Activated B cell treated with CpG ODN at 0.5 μM for 24 hours (primary cell): ENCODE measurements around the gene GRHPR. TPM values are rescaled to one million over a fixed set of nuclear protein-coding genes. Genes with fewer than 3 reads are reported as not detected.

Source experiments
- ATAC-seq: fragments of 200-7000 bp; cut with Tn5 transposase; one replicate; pipeline ENCODE4 v1.10.0; 2021; ENCODE audit warnings: low read depth, mild to moderate bottlenecking, moderate library complexity
- CTCF ChIA-PET: fragments of 350-600 bp; sonication (Branson Sonifier 250); formaldehyde crosslinking; loops from one replicate; lab custom pipeline; 2021; ENCODE audit warnings: antibody characterized with exemption; lab: Charles Lee
- POLR2A ChIA-PET: fragments of 350-600 bp; sonication (Branson Sonifier 250); formaldehyde crosslinking; loops from one replicate; lab custom pipeline; 2021; ENCODE audit warnings: antibody characterized with exemption; lab: Charles Lee
- DNase-seq: peaks from one replicate; pipeline ENCODE4 v3.0.0; 2022
- H3K27ac Mint-ChIP-seq: one replicate; pipeline ENCODE4 v1.8.0; 2020; ENCODE audit warnings: mixed read lengths
- H3K27me3 Mint-ChIP-seq: one replicate; pipeline ENCODE4 v1.8.0; 2021; ENCODE audit warnings: mixed read lengths
- H3K36me3 Mint-ChIP-seq: one replicate; pipeline ENCODE4 v1.8.0; 2021; ENCODE audit warnings: low read depth, mixed read lengths
- H3K4me1 Mint-ChIP-seq: one replicate; pipeline ENCODE4 v1.8.0; 2021; ENCODE audit warnings: mixed read lengths
- H3K4me3 Mint-ChIP-seq: one replicate; pipeline ENCODE4 v1.8.0; 2020; ENCODE audit warnings: mild to moderate bottlenecking, mixed read lengths
- H3K9me3 Mint-ChIP-seq: one replicate; pipeline ENCODE4 v1.8.0; 2020; ENCODE audit warnings: mixed read lengths
- intact Hi-C: fragments of 100-400 bp; cut with micrococcal nuclease; formaldehyde crosslinking; loops from one replicate; pipeline ENCODE4 v1.15.1; 2024
- total RNA-seq: library from RNA; stranded (reverse); gene quantifications from 2 replicates; pipeline ENCODE4 v1.2.3, GENCODE V29; 2022
- TF ChIP-seq, protein P1 (sequence below): fragments of 200-600 bp; IDR thresholded peaks from one replicate; pipeline ENCODE4 v1.8.0; 2022; ENCODE audit warnings: antibody characterized with exemption, mild to moderate bottlenecking

GRHPR gene
- total RNA-seq, 1 donor from 2014 or later, result 315 TPM

DNA sequence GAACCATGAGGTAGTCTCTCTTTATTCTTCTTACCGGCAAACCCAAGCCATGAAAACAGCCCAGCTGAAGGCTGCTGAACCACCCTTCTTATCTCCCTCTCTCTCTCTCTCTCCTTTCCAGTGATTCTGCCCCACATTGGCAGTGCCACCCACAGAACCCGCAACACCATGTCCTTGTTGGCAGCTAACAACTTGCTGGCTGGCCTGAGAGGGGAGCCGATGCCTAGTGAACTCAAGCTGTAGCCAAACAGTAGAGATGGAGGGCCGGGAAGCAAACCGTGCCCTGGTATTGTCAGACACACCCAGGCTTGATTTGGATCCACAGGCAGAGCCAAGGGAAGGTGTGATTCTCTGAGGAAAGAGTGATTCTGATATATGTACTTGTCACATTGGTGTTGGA is 14.0 kb downstream of the GRHPR start:
- Mint-ChIP-seq H3K9me3 (no peaks in the 10 kb centered on the region), H3K4me1 (peaks cover 20% of the 10 kb centered on the region), H3K27ac (peak overlapping the region; percentile 37), H3K36me3 (peaks cover 95% of the 10 kb centered on the region), H3K4me3 (no peak overlapping the region), H3K27me3 (no peaks in the 10 kb centered on the region)
- DNase-seq (no peak), ATAC-seq (no peak)
- intact Hi-C loops, result no loop called here
- POLR2A ChIA-PET, result interaction anchor here (1.5 kb wide), 1 partner anchor 10 kb away, joined by 6 read pairs; no protein-coding TSS in a partner anchor
- TF ChIP-seq, protein P1, sequence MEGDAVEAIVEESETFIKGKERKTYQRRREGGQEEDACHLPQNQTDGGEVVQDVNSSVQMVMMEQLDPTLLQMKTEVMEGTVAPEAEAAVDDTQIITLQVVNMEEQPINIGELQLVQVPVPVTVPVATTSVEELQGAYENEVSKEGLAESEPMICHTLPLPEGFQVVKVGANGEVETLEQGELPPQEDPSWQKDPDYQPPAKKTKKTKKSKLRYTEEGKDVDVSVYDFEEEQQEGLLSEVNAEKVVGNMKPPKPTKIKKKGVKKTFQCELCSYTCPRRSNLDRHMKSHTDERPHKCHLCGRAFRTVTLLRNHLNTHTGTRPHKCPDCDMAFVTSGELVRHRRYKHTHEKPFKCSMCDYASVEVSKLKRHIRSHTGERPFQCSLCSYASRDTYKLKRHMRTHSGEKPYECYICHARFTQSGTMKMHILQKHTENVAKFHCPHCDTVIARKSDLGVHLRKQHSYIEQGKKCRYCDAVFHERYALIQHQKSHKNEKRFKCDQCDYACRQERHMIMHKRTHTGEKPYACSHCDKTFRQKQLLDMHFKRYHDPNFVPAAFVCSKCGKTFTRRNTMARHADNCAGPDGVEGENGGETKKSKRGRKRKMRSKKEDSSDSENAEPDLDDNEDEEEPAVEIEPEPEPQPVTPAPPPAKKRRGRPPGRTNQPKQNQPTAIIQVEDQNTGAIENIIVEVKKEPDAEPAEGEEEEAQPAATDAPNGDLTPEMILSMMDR, result no peak
- CTCF ChIA-PET, result no interaction called here

- intact Hi-C loops, result no loop called here
- ATAC-seq, result no peak
- Mint-ChIP-seq H3K36me3 (peaks cover 95% of the 10 kb centered on the region), H3K4me1 (peaks cover 16% of the 10 kb centered on the region), H3K27me3 (no peaks in the 10 kb centered on the region), H3K27ac (no peak overlapping the region), H3K9me3 (no peaks in the 10 kb centered on the region), H3K4me3 (no peak overlapping the region)
- DNase-seq, result no peak
- ChIA-PET POLR2A (interaction anchor here (1.5 kb wide), 1 partner anchor 10 kb away, joined by 6 read pairs; no protein-coding TSS in a partner anchor), CTCF (no interaction called here)
- TF ChIP-seq, protein P1, result no peak
Measured at GRCh38 chr9:37437010-37437409, 14.5 kb downstream of the GRHPR start.

GRCh38 chr9:37437621-37438020 is 15.1 kb downstream of the GRHPR start:
- H3K27ac Mint-ChIP-seq, result no peak overlapping the region
- peaks cover 97% of the 10 kb centered on the region for H3K36me3 Mint-ChIP-seq
- intact Hi-C loops, result no loop called here
- H3K4me1 Mint-ChIP-seq, result peaks cover 9% of the 10 kb centered on the region
- TF ChIP-seq, protein P1, result no peak
- CTCF ChIA-PET, result no interaction called here
- ATAC-seq (no peak), DNase-seq (no peak)
- POLR2A ChIA-PET, result no interaction called here
- no peak overlapping the region for H3K4me3 Mint-ChIP-seq
- no peaks in the 10 kb centered on the region for H3K9me3 Mint-ChIP-seq
- H3K27me3 Mint-ChIP-seq, result no peaks in the 10 kb centered on the region

GRCh38 chr9:37438359-37438758 is 15.9 kb downstream of the GRHPR start:
- ChIA-PET CTCF (no interaction called here), POLR2A (no interaction called here)
- Mint-ChIP-seq H3K36me3 (peaks cover 93% of the 10 kb centered on the region), H3K4me1 (peaks cover 2% of the 10 kb centered on the region), H3K9me3 (no peaks in the 10 kb centered on the region), H3K4me3 (no peak overlapping the region), H3K27ac (no peak overlapping the region), H3K27me3 (no peaks in the 10 kb centered on the region)
- TF ChIP-seq, protein P1, result no peak
- ATAC-seq (no peak), DNase-seq (no peak)
- intact Hi-C loops, result no loop called here

GRCh38 chr9:37441776-37442370 is 19.4 kb downstream of the GRHPR start:
- intact Hi-C loops, result no loop called here
- ATAC-seq (no peak), DNase-seq (no peak)
- Mint-ChIP-seq H3K27ac (no peak overlapping the region), H3K27me3 (no peaks in the 10 kb centered on the region), H3K4me1 (peaks cover 2% of the 10 kb centered on the region), H3K4me3 (no peak overlapping the region), H3K9me3 (no peaks in the 10 kb centered on the region), H3K36me3 (peaks cover 76% of the 10 kb centered on the region)
- TF ChIP-seq, protein P1, result no peak
- ChIA-PET POLR2A (interaction anchor here (0.7 to 1.7 kb wide), 3 partner anchors 11 to 22 kb away, joined by 3 to 4 read pairs (median 3); no protein-coding TSS in a partner anchor), CTCF (no interaction called here)
